Tibial artery (tissue), 4 donors: ENCODE measurements around the gene WDR13.
"Not testable (repeated sequence)": the region's sequence is repeated elsewhere in the genome, so short reads cannot be mapped to it uniquely, and the experiment has no call there.

Experiments
- DNase-seq, 2 donors: peaks; one replicate each; pipeline ENCODE4 v3.0.0-alpha.2; 2019
- H3K27ac ChIP-seq, 2 donors: fragments of 200-600 bp; sonication (generic) in 1 of 2; 1 replicate in 1 of 2; 2 replicates in 1 of 2; pipeline ENCODE4 v1.5.1; 2018 to 2019; ENCODE audit warnings: mild to moderate bottlenecking in 1 of 2
- H3K27me3 ChIP-seq, 2 donors: fragments of 200-600 bp; sonication (generic) in 1 of 2; one replicate each; pipeline versions ENCODE4 v1.5.1 to v1.6.0; 2016 to 2019
- H3K36me3 ChIP-seq, 3 donors: fragments of 200-600 bp; sonication (generic) in 2 of 3; one replicate each; pipeline ENCODE4 v1.5.1; 2016 to 2019; ENCODE audit warnings: mild to moderate bottlenecking in 2 of 3
- H3K4me1 ChIP-seq, 4 donors: fragments of 200-600 bp; sonication (generic) in 2 of 4; 1 replicate in 3 of 4; 2 replicates in 1 of 4; pipeline ENCODE4 v1.5.1; 2016 to 2019
- H3K4me3 ChIP-seq, 2 donors: fragments of 200-600 bp; sonication (generic) in 1 of 2; 1 replicate in 1 of 2; 2 replicates in 1 of 2; pipeline ENCODE4 v1.5.1; 2018 to 2019; ENCODE audit warnings: mild to moderate bottlenecking in 2 of 2
- H3K9me3 ChIP-seq, 3 donors: fragments of 200-600 bp; sonication (generic) in 1 of 3; one replicate each; pipeline ENCODE4 v1.5.1; 2016 to 2019
- CTCF ChIP-seq, 2 experiments: fragments of 200-600 bp in 1 of 2; fragments of 450-650 bp in 1 of 2; IDR thresholded peaks; one replicate each; pipeline ENCODE4 v1.5.1; 2017 to 2019; ENCODE audit warnings: antibody characterized with exemption in 2 of 2, mild to moderate bottlenecking in 1 of 2, moderate library complexity in 1 of 2
- intact Hi-C: fragments of 100-400 bp; cut with DNase I; formaldehyde crosslinking; loops from one replicate; pipeline ENCODE4 v1.15.0; 2023; ENCODE audit warnings: low total_unique reads

Gene WDR13

GRCh38 chrX:48645669-48646068, 48.4 kb downstream of the WDR13 start:
- no peak for TF ChIP-seq CTCF (IDR thresholded peaks at IDR 0.05)
- Histone ChIP-seq H3K4me1 (no peaks in the 10 kb centered on the region), H3K27ac (no peak overlapping the region), H3K36me3 (no peaks in the 10 kb centered on the region), H3K27me3 (no peaks in the 10 kb centered on the region), H3K4me3 (no peak overlapping the region), H3K9me3 (no peaks in the 10 kb centered on the region)
- intact Hi-C loops = no loop called here
- no peak for DNase-seq

- intact Hi-C loops = no loop called here
- Histone ChIP-seq H3K4me1 (no peaks in the 10 kb centered on the region), H3K9me3 (no peaks in the 10 kb centered on the region), H3K27ac (peak overlapping the region in 1 of 2 donors; percentile 15), H3K4me3 (no peak overlapping the region), H3K27me3 (no peaks in the 10 kb centered on the region), H3K36me3 (no peaks in the 10 kb centered on the region)
- TF ChIP-seq CTCF (IDR thresholded peaks at IDR 0.05) = peak; percentile 25 to 27
- peak; percentile 44 to 54 for DNase-seq
These were observed 51.1 kb downstream of the WDR13 start for GRCh38 chrX:48648336-48648751.

GRCh38 chrX:48649102-48649501, 51.8 kb downstream of the WDR13 start:
- no peaks in the 10 kb centered on the region for H3K27me3 ChIP-seq
- H3K4me1 ChIP-seq = no peaks in the 10 kb centered on the region
- no peak for DNase-seq
- intact Hi-C loops = no loop called here
- H3K36me3 ChIP-seq = no peaks in the 10 kb centered on the region
- no peaks in the 10 kb centered on the region for H3K9me3 ChIP-seq
- TF ChIP-seq CTCF (IDR thresholded peaks at IDR 0.05) = no peak
- H3K4me3 ChIP-seq = no peak overlapping the region
- H3K27ac ChIP-seq = no peak overlapping the region

GRCh38 chrX:48652055-48652579, 54.8 kb downstream of the WDR13 start:
- H3K4me3 ChIP-seq, intact Hi-C loops, H3K4me1 ChIP-seq, H3K27ac ChIP-seq, H3K27me3 ChIP-seq, DNase-seq, H3K9me3 ChIP-seq, H3K36me3 ChIP-seq: not testable (repeated sequence)

GRCh38 chrX:48654746-48655145, 57.5 kb downstream of the WDR13 start:
- H3K27ac ChIP-seq, H3K4me3 ChIP-seq, H3K9me3 ChIP-seq, H3K4me1 ChIP-seq, H3K36me3 ChIP-seq, intact Hi-C loops, DNase-seq, H3K27me3 ChIP-seq: not testable (repeated sequence)
